Heart left ventricle (tissue), 13 donors: ENCODE measurements around the gene CHRNB4.

Source experiments
- CTCF ChIP-seq, 12 donors: fragments of 200-600 bp; sonication (generic) in 4 of 12; IDR thresholded peaks; one replicate each; pipeline versions ENCODE4 v1.5.0 to v1.8.0; 2018 to 2022; ENCODE audit warnings: antibody characterized with exemption in 12 of 12, mild to moderate bottlenecking in 5 of 12
- POLR2A ChIP-seq, 2 donors: fragments of 450-650 bp; IDR thresholded peaks; one replicate each; pipeline ENCODE4 v1.6.1; 2017; ENCODE audit warnings: antibody characterized with exemption in 2 of 2, mild to moderate bottlenecking in 2 of 2, moderate library complexity in 2 of 2
- donor health status: ischemic (EF 13 %, LVEDD 7.1; RV severe dilation, severe dysfunction).
- donor health status: DM: no; HTN: yes; CAD: no.
- donor health status: DM: no; HTN: no; CAD: no.
- donor health status: ischemic (EF 25% LVEDD 6.9; RV normal size, moderate dysfunction).
- donor health status: ischemic (EF 25% LVEDD 5.7; RV mildly dilated, moderate dysfunction).
- donor health status: ischemic (EF 35%, LVEDD 5.7; RV mildly dilated, moderate dysfunction).
- donor health status: nonischemic (EF 11% LVEDD 7.7; RV severe dilation, severe dysfunction).
- donor health status: DM: yes; HTN: yes; CAD: no.
- donor health status: PGD.
- donor health status: ischemic (EF 29% LVEDD 5.4; RV normal size, mild dysfunction).
- donor health status: nonischemic (EF 23%, LVEDD 6.1; RV moderate dilation, normal function).

- TF ChIP-seq CTCF (IDR thresholded peaks at IDR 0.05) (no peak), POLR2A (IDR thresholded peaks at IDR 0.05) (no peak)
These were observed 34.2 kb upstream of the CHRNB4 start for GRCh38 chr15:78675206-78675605.
